Measurements from ENCODE around the gene EYS. TPM values are rescaled to one million over a fixed set of nuclear protein-coding genes. Genes with fewer than 3 reads are reported as not detected.

Gene EYS
- total RNA-seq, 1 experiment from 2014 or later, result not detected

- no peak for TF ChIP-seq REST (IDR thresholded peaks at IDR 0.05; ENCODE audit: low read depth)
- no peak for TF ChIP-seq EGR1 (IDR thresholded peaks at IDR 0.05; ENCODE audit: low read depth)
- no peak for TF ChIP-seq CTCF (IDR thresholded peaks at IDR 0.05 in 2 of 3, conservative IDR thresholded peaks at IDR 0.05 in 1 of 3; ENCODE audit: borderline replicate concordance in 1 of 3, insufficient read depth in 1 of 3, low read depth in 2 of 3, low read length in 2 of 3)
- TF ChIP-seq EZH2 (IDR thresholded peaks at IDR 0.05), result no peak
- TF ChIP-seq EZH2phosphoT487 (IDR thresholded peaks at IDR 0.05; ENCODE audit: borderline replicate concordance), result no peak
- no peak for TF ChIP-seq SRF (IDR thresholded peaks at IDR 0.05; ENCODE audit: low read depth)
Observed at GRCh38 chr6:63743691-63744090, 1963.3 kb downstream of the EYS start (continued).

GRCh38 chr6:63742060-63742459, 1965.0 kb downstream of the EYS start:
- Histone ChIP-seq H3K4me3 (replicated peaks in 1 of 2; ENCODE audit: low read depth in 1 of 2, low read length in 2 of 2) (no peak overlapping the region), H3K79me2 (ENCODE audit: insufficient read depth, low read length) (no peaks in the 10 kb centered on the region), H3K27ac (ENCODE audit: low read depth, low read length) (no peak overlapping the region), H3K4me2 (ENCODE audit: low read length) (peak overlapping the region; percentile 57), H3K9ac (ENCODE audit: low read length) (no peak overlapping the region), H2AFZ (ENCODE audit: low read depth, low read length, poor library complexity, severe bottlenecking) (no peak overlapping the region), H4K20me1 (ENCODE audit: insufficient read depth) (no peaks in the 10 kb centered on the region), H3K9me3 (ENCODE audit: control insufficient read depth in 1 of 2, insufficient read depth in 1 of 2, low read depth in 1 of 2, low read length in 2 of 2) (no peaks in the 10 kb centered on the region), H3K36me3 (ENCODE audit: control insufficient read depth in 1 of 2, insufficient read depth in 2 of 2, low read length in 2 of 2) (no peaks in the 10 kb centered on the region), H3K9me2 (ENCODE audit: insufficient read depth) (no peaks in the 10 kb centered on the region), H3K4me1 (ENCODE audit: control insufficient read depth in 1 of 2, insufficient read depth in 2 of 2, low read length in 2 of 2) (peaks cover 37 to 41% of the 10 kb centered on the region in 2 experiments), H3K27me3 (ENCODE audit: insufficient read depth, low read length) (no peaks in the 10 kb centered on the region)
- ChIA-PET POLR2A (no interaction called here), RAD21 (ENCODE audit: low non-redundant PET in 1 of 2, low total read pairs in 2 of 2, uncharacterized antibody in 2 of 2, unreplicated experiment in 2 of 2) (no interaction called here), CTCF (interaction anchor here (1.0 to 1.7 kb wide), 2 partner anchors 22 to 60 kb away, joined by 3 to 4 read pairs; no protein-coding TSS in a partner anchor)
- TF ChIP-seq ZNF274 (IDR thresholded peaks at IDR 0.05; ENCODE audit: low read depth, low read length) (no peak), CBX3 (IDR thresholded peaks at IDR 0.05; ENCODE audit: low read depth) (no peak), EGR1 (IDR thresholded peaks at IDR 0.05; ENCODE audit: low read depth) (no peak), CTCF (IDR thresholded peaks at IDR 0.05 in 2 of 3, conservative IDR thresholded peaks at IDR 0.05 in 1 of 3; ENCODE audit: borderline replicate concordance in 1 of 3, insufficient read depth in 1 of 3, low read depth in 2 of 3, low read length in 2 of 3) (no peak), FOSL1 (IDR thresholded peaks at IDR 0.05; ENCODE audit: low read depth) (peak; percentile 36), JUND (IDR thresholded peaks at IDR 0.05) (peak; percentile 58; the same call in 1 of the 2 replicates), SIN3A (IDR thresholded peaks at IDR 0.05; ENCODE audit: low read depth) (no peak), SRF (IDR thresholded peaks at IDR 0.05; ENCODE audit: low read depth) (no peak)
- no TSS peak for BruUV-seq (replicated peaks)
- intact Hi-C loops (cut with micrococcal nuclease), result no loop called here
- ATAC-seq (peak; percentile 55), DNase-seq (ENCODE audit: low read depth, low spot score) (no peak)
